B cell (primary cell): ENCODE data around the gene CD40.

Experiments
- EZH2 ChIP-seq: IDR thresholded peaks from 2 replicates; pipeline ENCODE4 v1.6.1; 2012; ENCODE audit warnings: borderline replicate concordance, low read depth, mild to moderate bottlenecking, moderate library complexity, low read length; ENCODE audit not compliant: insufficient read depth, poor library complexity, severe bottlenecking
- TF ChIP-seq, protein P1 (sequence below): fragments of 200-600 bp; IDR thresholded peaks from one replicate; pipeline ENCODE4 v1.8.0; 2022; ENCODE audit warnings: antibody characterized with exemption, mild to moderate bottlenecking

DNA sequence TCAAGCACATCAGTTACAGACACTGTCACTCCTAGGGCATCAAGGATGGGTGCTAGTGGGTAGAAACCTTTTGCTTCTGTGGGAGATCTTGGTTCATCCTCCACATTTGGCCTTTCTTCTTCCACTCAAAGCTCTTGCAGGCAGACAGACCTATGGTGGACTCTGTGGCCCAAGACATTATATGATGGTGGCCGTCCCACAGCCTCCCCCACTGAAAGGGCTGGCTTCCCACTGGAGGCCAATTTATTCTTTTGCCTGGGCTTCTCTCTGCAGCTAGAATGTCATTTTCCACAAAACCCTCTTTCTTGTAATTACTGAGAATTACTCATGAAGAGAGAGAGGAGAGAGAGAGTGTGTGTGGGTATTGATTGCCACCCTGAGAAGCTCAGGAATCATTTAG lies 43.8 kb downstream of the CD40 start:
- TF ChIP-seq, protein P1, sequence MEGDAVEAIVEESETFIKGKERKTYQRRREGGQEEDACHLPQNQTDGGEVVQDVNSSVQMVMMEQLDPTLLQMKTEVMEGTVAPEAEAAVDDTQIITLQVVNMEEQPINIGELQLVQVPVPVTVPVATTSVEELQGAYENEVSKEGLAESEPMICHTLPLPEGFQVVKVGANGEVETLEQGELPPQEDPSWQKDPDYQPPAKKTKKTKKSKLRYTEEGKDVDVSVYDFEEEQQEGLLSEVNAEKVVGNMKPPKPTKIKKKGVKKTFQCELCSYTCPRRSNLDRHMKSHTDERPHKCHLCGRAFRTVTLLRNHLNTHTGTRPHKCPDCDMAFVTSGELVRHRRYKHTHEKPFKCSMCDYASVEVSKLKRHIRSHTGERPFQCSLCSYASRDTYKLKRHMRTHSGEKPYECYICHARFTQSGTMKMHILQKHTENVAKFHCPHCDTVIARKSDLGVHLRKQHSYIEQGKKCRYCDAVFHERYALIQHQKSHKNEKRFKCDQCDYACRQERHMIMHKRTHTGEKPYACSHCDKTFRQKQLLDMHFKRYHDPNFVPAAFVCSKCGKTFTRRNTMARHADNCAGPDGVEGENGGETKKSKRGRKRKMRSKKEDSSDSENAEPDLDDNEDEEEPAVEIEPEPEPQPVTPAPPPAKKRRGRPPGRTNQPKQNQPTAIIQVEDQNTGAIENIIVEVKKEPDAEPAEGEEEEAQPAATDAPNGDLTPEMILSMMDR, result no peak
- TF ChIP-seq EZH2, result no peak
